HEK293 (cell line): Measurements from ENCODE around the gene ACIN1.

Source experiments
- HOXA7 ChIP-seq: sonication (generic); formaldehyde crosslinking; IDR thresholded peaks from 2 replicates; pipeline ENCODE4 v1.8.1; 2022; ENCODE audit warnings: missing genetic modification reagents, borderline replicate concordance
- SCRT2 ChIP-seq: fragments of 450-650 bp; formaldehyde crosslinking; IDR thresholded peaks from 2 replicates; pipeline ENCODE4 v1.5.1; 2016; ENCODE audit warnings: missing biosample characterization, missing genetic modification characterization
- TRIM28 ChIP-seq: IDR thresholded peaks from 2 replicates; pipeline ENCODE4 v1.6.1; 2011; ENCODE audit warnings: low read length, control low read depth, borderline replicate concordance
- ZBTB20 ChIP-seq: fragments of 450-650 bp; formaldehyde crosslinking; IDR thresholded peaks from 2 replicates; pipeline ENCODE4 v1.5.1; 2016; ENCODE audit warnings: missing biosample characterization, missing genetic modification characterization
- ZBTB21 ChIP-seq: fragments of 450-650 bp; formaldehyde crosslinking; IDR thresholded peaks from 2 replicates; pipeline ENCODE4 v1.5.1; 2017; ENCODE audit warnings: missing biosample characterization, missing genetic modification characterization
- ZBTB7A ChIP-seq: fragments of 450-650 bp; formaldehyde crosslinking; IDR thresholded peaks from 2 replicates; pipeline ENCODE4 v1.5.1; 2016; ENCODE audit warnings: low read depth, missing biosample characterization, missing genetic modification characterization
- ZBTB8A ChIP-seq: fragments of 450-650 bp; formaldehyde crosslinking; IDR thresholded peaks from 2 replicates; pipeline ENCODE4 v1.5.1; 2016; ENCODE audit warnings: missing biosample characterization, missing genetic modification characterization
- ZNF10 ChIP-seq: fragments of 450-650 bp; formaldehyde crosslinking; IDR thresholded peaks from 2 replicates; pipeline ENCODE4 v1.5.1; 2017; ENCODE audit warnings: missing biosample characterization, missing genetic modification characterization
- ZNF132 ChIP-seq: fragments of 450-650 bp; formaldehyde crosslinking; IDR thresholded peaks from 2 replicates; pipeline ENCODE4 v1.5.1; 2017; ENCODE audit warnings: missing biosample characterization, missing genetic modification characterization, borderline replicate concordance
- ZNF394 ChIP-seq: fragments of 450-650 bp; formaldehyde crosslinking; IDR thresholded peaks from 2 replicates; pipeline ENCODE4 v1.5.1; 2016; ENCODE audit warnings: missing biosample characterization, missing genetic modification characterization, mild to moderate bottlenecking, moderate library complexity, borderline replicate concordance
- ZNF473 ChIP-seq: fragments of 450-650 bp; formaldehyde crosslinking; IDR thresholded peaks from 2 replicates; pipeline ENCODE4 v1.5.1; 2017; ENCODE audit warnings: missing biosample characterization, missing genetic modification characterization
- ZNF600 ChIP-seq: fragments of 450-650 bp; formaldehyde crosslinking; IDR thresholded peaks from 2 replicates; pipeline ENCODE4 v1.5.1; 2016; ENCODE audit warnings: missing biosample characterization, missing genetic modification characterization
- ZNF626 ChIP-seq: fragments of 450-650 bp; sonication (Bioruptor Pico); formaldehyde crosslinking; IDR thresholded peaks from 2 replicates; pipeline ENCODE4 v1.5.1; 2018; ENCODE audit warnings: missing biosample characterization, missing genetic modification characterization, inconsistent platforms
- ZNF629 ChIP-seq: fragments of 450-650 bp; formaldehyde crosslinking; IDR thresholded peaks from 2 replicates; pipeline ENCODE4 v1.5.1; 2017; ENCODE audit warnings: missing biosample characterization, missing genetic modification characterization
- ZNF747 ChIP-seq: fragments of 450-650 bp; formaldehyde crosslinking; IDR thresholded peaks from 2 replicates; pipeline ENCODE4 v1.5.1; 2016; ENCODE audit warnings: missing biosample characterization, missing genetic modification characterization
- ZNF76 ChIP-seq: fragments of 450-650 bp; formaldehyde crosslinking; IDR thresholded peaks from 2 replicates; pipeline ENCODE4; 2016; ENCODE audit warnings: low read depth, missing biosample characterization, missing genetic modification characterization, borderline replicate concordance
- ZSCAN30 ChIP-seq: fragments of 450-650 bp; IDR thresholded peaks from 2 replicates; pipeline ENCODE4 v1.5.1; 2018; ENCODE audit warnings: missing biosample characterization, mild to moderate bottlenecking, missing genetic modification characterization, moderate library complexity
- TF ChIP-seq, protein P1 (sequence below): fragments of 450-650 bp; formaldehyde crosslinking; IDR thresholded peaks from 2 replicates; pipeline ENCODE4 v1.5.1; 2016; ENCODE audit warnings: missing biosample characterization, missing genetic modification characterization
- TF ChIP-seq, protein P2 (sequence below): fragments of 450-650 bp; formaldehyde crosslinking; IDR thresholded peaks from 2 replicates; pipeline ENCODE4 v1.5.1; 2016; ENCODE audit warnings: missing biosample characterization, missing genetic modification characterization
- TF ChIP-seq, protein P3 (sequence below): fragments of 450-650 bp; formaldehyde crosslinking; IDR thresholded peaks from 2 replicates; pipeline ENCODE4 v1.5.1; 2016; ENCODE audit warnings: missing biosample characterization, missing genetic modification characterization
- TF ChIP-seq, protein P4 (sequence below): fragments of 450-650 bp; formaldehyde crosslinking; IDR thresholded peaks from 2 replicates; pipeline ENCODE4 v1.5.1; 2016; ENCODE audit warnings: missing biosample characterization, missing genetic modification characterization
- TF ChIP-seq, protein P5 (sequence below): fragments of 450-650 bp; formaldehyde crosslinking; IDR thresholded peaks from 2 replicates; pipeline ENCODE4 v1.5.1; 2016; ENCODE audit warnings: missing biosample characterization, missing genetic modification characterization
- TF ChIP-seq, protein P6 (sequence below): fragments of 450-650 bp; formaldehyde crosslinking; optimal IDR thresholded peaks from 2 replicates; pipeline ENCODE3; 2016; ENCODE audit warnings: missing biosample characterization, mild to moderate bottlenecking, missing genetic modification characterization
- TF ChIP-seq, protein P7 (sequence below): fragments of 450-650 bp; formaldehyde crosslinking; IDR thresholded peaks from 2 replicates; pipeline ENCODE4 v1.5.1; 2016; ENCODE audit warnings: missing biosample characterization, missing genetic modification characterization, borderline replicate concordance

The ACIN1 gene

DNA sequence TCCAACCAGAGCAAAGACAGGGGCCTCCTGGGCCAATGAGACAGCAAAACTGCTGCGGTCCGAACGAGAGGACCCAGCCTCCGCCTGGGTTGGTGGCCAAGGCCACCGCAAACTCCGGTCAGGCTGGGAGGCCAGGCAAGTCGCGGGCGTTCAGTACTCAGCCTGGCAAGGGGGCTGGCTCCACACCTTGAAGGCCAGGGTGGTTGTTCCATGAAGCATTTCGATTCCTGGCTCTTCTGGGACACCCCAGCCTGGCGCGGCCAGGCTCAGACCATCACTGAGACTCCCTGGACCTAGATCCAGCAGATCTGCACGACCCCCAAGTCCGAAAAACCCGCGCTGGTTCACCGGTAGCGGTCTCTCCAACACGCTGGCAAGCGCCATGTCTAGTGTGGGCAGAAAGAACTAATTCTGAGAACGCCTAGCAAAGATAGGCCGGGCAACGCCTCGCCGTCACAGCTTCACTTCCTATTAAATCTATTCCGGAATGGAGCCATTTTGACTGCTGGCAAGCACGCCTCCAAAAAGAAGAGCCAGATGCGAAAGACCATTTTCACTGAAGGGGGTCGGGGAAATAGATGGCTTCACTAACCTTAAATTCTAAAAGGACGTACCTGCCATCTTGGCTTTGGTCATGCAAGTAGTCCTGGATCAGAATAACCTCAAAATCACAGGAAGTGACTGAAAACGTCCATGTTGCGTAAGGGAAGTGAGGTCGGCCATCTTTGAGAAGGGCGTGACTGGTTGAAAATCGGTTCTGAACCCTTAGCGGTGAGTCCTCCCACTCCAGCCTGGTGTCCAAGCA, 60.2 kb downstream of the ACIN1 start, which contains the start of gene PSMB5 (continued):
- TF ChIP-seq ZNF747 (tag by site-specific recombination) (no peak), TRIM28 (peak; percentile 61; the same call in 1 of the 2 replicates), HOXA7 (no peak), ZBTB8A (no peak), ZBTB20 (tag by site-specific recombination) (peak; percentile 88), ZNF76 (peak; percentile 91), ZNF473 (no peak), ZNF626 (no peak), ZSCAN30 (tag by site-specific recombination) (no peak), ZNF394 (tag by site-specific recombination) (peak; percentile 12; the same call in 1 of the 2 replicates), ZBTB7A (tag by site-specific recombination) (no peak), ZBTB21 (tag by site-specific recombination) (peak; percentile 95), SCRT2 (tag by site-specific recombination) (peak; percentile 100), ZNF10 (tag by site-specific recombination) (no peak), ZNF629 (peak; percentile 98), ZNF132 (tag by site-specific recombination) (no peak), ZNF600 (tag by site-specific recombination) (peak; percentile 89)
- TF ChIP-seq, protein P1, sequence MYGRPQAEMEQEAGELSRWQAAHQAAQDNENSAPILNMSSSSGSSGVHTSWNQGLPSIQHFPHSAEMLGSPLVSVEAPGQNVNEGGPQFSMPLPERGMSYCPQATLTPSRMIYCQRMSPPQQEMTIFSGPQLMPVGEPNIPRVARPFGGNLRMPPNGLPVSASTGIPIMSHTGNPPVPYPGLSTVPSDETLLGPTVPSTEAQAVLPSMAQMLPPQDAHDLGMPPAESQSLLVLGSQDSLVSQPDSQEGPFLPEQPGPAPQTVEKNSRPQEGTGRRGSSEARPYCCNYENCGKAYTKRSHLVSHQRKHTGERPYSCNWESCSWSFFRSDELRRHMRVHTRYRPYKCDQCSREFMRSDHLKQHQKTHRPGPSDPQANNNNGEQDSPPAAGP (tag by site-specific recombination) = peak; percentile 33; the same call in 1 of the 2 replicates
- TF ChIP-seq, protein P2, sequence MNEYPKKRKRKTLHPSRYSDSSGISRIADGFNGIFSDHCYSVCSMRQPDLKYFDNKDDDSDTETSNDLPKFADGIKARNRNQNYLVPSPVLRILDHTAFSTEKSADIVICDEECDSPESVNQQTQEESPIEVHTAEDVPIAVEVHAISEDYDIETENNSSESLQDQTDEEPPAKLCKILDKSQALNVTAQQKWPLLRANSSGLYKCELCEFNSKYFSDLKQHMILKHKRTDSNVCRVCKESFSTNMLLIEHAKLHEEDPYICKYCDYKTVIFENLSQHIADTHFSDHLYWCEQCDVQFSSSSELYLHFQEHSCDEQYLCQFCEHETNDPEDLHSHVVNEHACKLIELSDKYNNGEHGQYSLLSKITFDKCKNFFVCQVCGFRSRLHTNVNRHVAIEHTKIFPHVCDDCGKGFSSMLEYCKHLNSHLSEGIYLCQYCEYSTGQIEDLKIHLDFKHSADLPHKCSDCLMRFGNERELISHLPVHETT (tag by site-specific recombination) = peak; percentile 53; the same call in 1 of the 2 replicates
- TF ChIP-seq, protein P3, sequence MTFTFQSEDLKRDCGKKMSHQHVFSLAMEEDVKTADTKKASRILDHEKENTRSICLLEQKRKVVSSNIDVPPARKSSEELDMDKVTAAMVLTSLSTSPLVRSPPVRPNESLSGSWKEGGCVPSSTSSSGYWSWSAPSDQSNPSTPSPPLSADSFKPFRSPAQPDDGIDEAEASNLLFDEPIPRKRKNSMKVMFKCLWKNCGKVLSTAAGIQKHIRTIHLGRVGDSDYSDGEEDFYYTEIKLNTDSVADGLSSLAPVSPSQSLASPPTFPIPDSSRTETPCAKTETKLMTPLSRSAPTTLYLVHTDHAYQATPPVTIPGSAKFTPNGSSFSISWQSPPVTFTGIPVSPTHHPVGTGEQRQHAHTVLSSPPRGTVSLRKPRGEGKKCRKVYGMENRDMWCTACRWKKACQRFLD = no peak
- TF ChIP-seq, protein P4, sequence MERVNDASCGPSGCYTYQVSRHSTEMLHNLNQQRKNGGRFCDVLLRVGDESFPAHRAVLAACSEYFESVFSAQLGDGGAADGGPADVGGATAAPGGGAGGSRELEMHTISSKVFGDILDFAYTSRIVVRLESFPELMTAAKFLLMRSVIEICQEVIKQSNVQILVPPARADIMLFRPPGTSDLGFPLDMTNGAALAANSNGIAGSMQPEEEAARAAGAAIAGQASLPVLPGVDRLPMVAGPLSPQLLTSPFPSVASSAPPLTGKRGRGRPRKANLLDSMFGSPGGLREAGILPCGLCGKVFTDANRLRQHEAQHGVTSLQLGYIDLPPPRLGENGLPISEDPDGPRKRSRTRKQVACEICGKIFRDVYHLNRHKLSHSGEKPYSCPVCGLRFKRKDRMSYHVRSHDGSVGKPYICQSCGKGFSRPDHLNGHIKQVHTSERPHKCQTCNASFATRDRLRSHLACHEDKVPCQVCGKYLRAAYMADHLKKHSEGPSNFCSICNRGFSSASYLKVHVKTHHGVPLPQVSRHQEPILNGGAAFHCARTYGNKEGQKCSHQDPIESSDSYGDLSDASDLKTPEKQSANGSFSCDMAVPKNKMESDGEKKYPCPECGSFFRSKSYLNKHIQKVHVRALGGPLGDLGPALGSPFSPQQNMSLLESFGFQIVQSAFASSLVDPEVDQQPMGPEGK (tag by site-specific recombination) = peak; percentile 33; the same call in 1 of the 2 replicates
- TF ChIP-seq, protein P5, sequence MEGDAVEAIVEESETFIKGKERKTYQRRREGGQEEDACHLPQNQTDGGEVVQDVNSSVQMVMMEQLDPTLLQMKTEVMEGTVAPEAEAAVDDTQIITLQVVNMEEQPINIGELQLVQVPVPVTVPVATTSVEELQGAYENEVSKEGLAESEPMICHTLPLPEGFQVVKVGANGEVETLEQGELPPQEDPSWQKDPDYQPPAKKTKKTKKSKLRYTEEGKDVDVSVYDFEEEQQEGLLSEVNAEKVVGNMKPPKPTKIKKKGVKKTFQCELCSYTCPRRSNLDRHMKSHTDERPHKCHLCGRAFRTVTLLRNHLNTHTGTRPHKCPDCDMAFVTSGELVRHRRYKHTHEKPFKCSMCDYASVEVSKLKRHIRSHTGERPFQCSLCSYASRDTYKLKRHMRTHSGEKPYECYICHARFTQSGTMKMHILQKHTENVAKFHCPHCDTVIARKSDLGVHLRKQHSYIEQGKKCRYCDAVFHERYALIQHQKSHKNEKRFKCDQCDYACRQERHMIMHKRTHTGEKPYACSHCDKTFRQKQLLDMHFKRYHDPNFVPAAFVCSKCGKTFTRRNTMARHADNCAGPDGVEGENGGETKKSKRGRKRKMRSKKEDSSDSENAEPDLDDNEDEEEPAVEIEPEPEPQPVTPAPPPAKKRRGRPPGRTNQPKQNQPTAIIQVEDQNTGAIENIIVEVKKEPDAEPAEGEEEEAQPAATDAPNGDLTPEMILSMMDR = no peak
- TF ChIP-seq, protein P6, sequence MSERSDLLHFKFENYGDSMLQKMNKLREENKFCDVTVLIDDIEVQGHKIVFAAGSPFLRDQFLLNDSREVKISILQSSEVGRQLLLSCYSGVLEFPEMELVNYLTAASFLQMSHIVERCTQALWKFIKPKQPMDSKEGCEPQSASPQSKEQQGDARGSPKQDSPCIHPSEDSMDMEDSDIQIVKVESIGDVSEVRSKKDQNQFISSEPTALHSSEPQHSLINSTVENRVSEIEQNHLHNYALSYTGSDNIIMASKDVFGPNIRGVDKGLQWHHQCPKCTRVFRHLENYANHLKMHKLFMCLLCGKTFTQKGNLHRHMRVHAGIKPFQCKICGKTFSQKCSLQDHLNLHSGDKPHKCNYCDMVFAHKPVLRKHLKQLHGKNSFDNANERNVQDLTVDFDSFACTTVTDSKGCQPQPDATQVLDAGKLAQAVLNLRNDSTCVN = peak; percentile 34
- TF ChIP-seq, protein P7, sequence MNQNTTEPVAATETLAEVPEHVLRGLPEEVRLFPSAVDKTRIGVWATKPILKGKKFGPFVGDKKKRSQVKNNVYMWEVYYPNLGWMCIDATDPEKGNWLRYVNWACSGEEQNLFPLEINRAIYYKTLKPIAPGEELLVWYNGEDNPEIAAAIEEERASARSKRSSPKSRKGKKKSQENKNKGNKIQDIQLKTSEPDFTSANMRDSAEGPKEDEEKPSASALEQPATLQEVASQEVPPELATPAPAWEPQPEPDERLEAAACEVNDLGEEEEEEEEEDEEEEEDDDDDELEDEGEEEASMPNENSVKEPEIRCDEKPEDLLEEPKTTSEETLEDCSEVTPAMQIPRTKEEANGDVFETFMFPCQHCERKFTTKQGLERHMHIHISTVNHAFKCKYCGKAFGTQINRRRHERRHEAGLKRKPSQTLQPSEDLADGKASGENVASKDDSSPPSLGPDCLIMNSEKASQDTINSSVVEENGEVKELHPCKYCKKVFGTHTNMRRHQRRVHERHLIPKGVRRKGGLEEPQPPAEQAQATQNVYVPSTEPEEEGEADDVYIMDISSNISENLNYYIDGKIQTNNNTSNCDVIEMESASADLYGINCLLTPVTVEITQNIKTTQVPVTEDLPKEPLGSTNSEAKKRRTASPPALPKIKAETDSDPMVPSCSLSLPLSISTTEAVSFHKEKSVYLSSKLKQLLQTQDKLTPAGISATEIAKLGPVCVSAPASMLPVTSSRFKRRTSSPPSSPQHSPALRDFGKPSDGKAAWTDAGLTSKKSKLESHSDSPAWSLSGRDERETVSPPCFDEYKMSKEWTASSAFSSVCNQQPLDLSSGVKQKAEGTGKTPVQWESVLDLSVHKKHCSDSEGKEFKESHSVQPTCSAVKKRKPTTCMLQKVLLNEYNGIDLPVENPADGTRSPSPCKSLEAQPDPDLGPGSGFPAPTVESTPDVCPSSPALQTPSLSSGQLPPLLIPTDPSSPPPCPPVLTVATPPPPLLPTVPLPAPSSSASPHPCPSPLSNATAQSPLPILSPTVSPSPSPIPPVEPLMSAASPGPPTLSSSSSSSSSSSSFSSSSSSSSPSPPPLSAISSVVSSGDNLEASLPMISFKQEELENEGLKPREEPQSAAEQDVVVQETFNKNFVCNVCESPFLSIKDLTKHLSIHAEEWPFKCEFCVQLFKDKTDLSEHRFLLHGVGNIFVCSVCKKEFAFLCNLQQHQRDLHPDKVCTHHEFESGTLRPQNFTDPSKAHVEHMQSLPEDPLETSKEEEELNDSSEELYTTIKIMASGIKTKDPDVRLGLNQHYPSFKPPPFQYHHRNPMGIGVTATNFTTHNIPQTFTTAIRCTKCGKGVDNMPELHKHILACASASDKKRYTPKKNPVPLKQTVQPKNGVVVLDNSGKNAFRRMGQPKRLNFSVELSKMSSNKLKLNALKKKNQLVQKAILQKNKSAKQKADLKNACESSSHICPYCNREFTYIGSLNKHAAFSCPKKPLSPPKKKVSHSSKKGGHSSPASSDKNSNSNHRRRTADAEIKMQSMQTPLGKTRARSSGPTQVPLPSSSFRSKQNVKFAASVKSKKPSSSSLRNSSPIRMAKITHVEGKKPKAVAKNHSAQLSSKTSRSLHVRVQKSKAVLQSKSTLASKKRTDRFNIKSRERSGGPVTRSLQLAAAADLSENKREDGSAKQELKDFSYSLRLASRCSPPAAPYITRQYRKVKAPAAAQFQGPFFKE (tag by site-specific recombination) = no peak
